Measurements from ENCODE around the gene CCDC47.

DNA sequence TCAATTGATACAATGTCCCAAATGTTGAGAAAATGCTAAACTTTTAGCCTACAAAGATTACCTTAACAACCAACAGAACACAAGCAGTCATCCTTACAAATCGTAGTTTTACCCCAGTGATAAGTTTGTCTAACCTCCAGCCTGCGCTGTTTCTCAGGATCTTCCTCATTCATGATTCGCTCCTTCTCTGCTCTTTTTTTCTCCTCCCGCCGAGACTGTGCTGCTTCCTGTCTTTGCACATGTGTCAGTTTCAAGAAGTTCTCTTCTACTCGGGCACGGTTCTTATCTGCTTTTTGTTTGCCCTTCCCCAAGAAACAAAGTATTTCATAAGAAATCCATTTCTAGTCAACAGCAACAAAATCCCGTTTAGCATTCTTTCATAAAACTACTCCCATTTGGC is 21.6 kb downstream of the CCDC47 start:
- TF ChIP-seq, protein P1, sequence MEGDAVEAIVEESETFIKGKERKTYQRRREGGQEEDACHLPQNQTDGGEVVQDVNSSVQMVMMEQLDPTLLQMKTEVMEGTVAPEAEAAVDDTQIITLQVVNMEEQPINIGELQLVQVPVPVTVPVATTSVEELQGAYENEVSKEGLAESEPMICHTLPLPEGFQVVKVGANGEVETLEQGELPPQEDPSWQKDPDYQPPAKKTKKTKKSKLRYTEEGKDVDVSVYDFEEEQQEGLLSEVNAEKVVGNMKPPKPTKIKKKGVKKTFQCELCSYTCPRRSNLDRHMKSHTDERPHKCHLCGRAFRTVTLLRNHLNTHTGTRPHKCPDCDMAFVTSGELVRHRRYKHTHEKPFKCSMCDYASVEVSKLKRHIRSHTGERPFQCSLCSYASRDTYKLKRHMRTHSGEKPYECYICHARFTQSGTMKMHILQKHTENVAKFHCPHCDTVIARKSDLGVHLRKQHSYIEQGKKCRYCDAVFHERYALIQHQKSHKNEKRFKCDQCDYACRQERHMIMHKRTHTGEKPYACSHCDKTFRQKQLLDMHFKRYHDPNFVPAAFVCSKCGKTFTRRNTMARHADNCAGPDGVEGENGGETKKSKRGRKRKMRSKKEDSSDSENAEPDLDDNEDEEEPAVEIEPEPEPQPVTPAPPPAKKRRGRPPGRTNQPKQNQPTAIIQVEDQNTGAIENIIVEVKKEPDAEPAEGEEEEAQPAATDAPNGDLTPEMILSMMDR (IDR thresholded peaks at IDR 0.05 in 2 of 3, conservative IDR thresholded peaks at IDR 0.05 in 1 of 3; ENCODE audit: borderline replicate concordance in 1 of 3, insufficient read depth in 1 of 3, low read depth in 2 of 3, low read length in 2 of 3), result no peak
- TF ChIP-seq EGR1 (IDR thresholded peaks at IDR 0.05; ENCODE audit: low read depth) (no peak), POLR2A (IDR thresholded peaks at IDR 0.05; ENCODE audit: borderline replicate concordance, extremely low read depth, insufficient read depth, insufficient read length) (no peak), POLR2AphosphoS5 (IDR thresholded peaks at IDR 0.05; ENCODE audit: low read depth, low read length) (no peak), CEBPB (IDR thresholded peaks at IDR 0.05; ENCODE audit: low read depth) (no peak), ZNF274 (IDR thresholded peaks at IDR 0.05; ENCODE audit: low read depth, low read length) (no peak), EZH2 (IDR thresholded peaks at IDR 0.05) (no peak), JUND (IDR thresholded peaks at IDR 0.05) (no peak)
